ENCODE measurements around the gene RTKN2. TPM values are rescaled to one million over a fixed set of nuclear protein-coding genes. Genes with fewer than 3 reads are reported as not detected.

RTKN2 gene
- total RNA-seq, 6 donors from 2014 or later = 47.1 to 99.5 (median 60.0) TPM

DNA sequence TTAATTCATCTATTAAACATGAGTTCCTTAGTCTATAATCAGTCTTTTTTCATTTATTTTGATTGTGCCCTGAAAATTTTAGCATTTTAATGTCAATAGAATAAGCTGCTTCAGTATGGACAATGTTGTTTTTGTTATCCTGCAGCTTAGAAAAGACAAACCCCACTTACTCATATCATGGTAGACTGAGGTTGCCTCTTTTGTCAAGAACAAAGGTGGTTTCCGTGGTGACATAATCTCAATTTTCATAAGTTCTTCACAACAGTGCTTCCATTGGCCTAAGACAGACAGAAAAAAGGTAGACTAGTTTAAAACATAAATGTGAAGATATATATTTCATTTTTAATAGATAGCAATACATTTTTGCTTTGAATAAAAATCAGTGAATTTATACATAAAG lies 69.1 kb downstream of the RTKN2 start:
- no peak for ATAC-seq (ENCODE audit: low FRiP score in 2 of 2)
- no peak for DNase-seq
- TF ChIP-seq EP300 (IDR thresholded peaks at IDR 0.05) (no peak), POLR2AphosphoS5 (IDR thresholded peaks at IDR 0.05) (no peak), POLR2A (IDR thresholded peaks at IDR 0.05) (no peak)
- TF ChIP-seq, protein P1, sequence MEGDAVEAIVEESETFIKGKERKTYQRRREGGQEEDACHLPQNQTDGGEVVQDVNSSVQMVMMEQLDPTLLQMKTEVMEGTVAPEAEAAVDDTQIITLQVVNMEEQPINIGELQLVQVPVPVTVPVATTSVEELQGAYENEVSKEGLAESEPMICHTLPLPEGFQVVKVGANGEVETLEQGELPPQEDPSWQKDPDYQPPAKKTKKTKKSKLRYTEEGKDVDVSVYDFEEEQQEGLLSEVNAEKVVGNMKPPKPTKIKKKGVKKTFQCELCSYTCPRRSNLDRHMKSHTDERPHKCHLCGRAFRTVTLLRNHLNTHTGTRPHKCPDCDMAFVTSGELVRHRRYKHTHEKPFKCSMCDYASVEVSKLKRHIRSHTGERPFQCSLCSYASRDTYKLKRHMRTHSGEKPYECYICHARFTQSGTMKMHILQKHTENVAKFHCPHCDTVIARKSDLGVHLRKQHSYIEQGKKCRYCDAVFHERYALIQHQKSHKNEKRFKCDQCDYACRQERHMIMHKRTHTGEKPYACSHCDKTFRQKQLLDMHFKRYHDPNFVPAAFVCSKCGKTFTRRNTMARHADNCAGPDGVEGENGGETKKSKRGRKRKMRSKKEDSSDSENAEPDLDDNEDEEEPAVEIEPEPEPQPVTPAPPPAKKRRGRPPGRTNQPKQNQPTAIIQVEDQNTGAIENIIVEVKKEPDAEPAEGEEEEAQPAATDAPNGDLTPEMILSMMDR (IDR thresholded peaks at IDR 0.05) = no peak
- Histone ChIP-seq H3K27ac (no peak overlapping the region), H3K27me3 (no peaks in the 10 kb centered on the region), H3K9me3 (no peaks in the 10 kb centered on the region), H3K36me3 (no peaks in the 10 kb centered on the region), H3K4me1 (no peaks in the 10 kb centered on the region), H3K4me3 (no peak overlapping the region)
- WGBS, 2 donors = 91 to 93% methylated on average over 1 of the region's 1 CpG

DNA sequence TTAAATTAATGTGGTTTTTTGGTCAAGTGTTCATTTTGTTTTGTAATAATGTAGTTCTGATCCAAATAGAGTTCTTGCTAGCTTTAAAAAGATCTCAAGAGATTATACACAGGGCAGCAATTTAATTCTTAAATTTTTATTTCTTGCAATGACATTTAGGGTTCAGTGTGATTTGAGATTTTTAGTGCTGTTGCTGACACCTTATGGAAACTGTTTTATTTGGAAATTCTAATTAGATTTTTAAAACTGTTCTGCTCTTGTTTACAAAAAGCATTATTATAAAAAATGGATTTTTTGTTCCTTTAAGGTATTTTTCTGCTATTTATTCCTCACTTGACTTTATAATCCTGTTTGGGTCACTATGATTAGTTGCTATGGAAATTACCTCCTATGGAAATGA lies 72.1 kb downstream of the RTKN2 start:
- no peaks in the 10 kb centered on the region for H3K36me3 ChIP-seq
- no peak overlapping the region for H3K4me3 ChIP-seq
- ATAC-seq (ENCODE audit: low FRiP score in 2 of 2) (no peak), DNase-seq (no peak)
- H3K27me3 ChIP-seq = no peaks in the 10 kb centered on the region
- H3K9me3 ChIP-seq = no peaks in the 10 kb centered on the region
- no peaks in the 10 kb centered on the region for H3K4me1 ChIP-seq
- TF ChIP-seq EP300 (IDR thresholded peaks at IDR 0.05) (no peak), POLR2AphosphoS5 (IDR thresholded peaks at IDR 0.05) (no peak), POLR2A (IDR thresholded peaks at IDR 0.05) (no peak)
- TF ChIP-seq, protein P1 (IDR thresholded peaks at IDR 0.05) = no peak
- H3K27ac ChIP-seq = no peak overlapping the region

DNA sequence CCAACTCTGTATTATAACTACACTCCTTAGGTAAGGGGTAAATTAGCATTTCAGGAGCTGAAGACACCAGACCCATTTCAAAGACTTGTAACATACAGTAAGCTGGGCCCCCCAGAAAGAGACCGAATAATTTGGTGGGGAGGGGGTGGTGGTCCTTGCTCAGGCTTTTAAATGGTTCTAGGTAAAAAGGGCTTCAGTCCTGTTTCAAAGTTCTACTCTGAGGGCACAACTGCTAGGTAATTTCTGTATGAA lies 73.0 kb downstream of the RTKN2 start:
- TF ChIP-seq EP300 (IDR thresholded peaks at IDR 0.05) = no peak
- no peak for ATAC-seq (ENCODE audit: low FRiP score in 2 of 2)
- no peak for DNase-seq
- Histone ChIP-seq H3K27me3 (no peaks in the 10 kb centered on the region), H3K9me3 (no peaks in the 10 kb centered on the region), H3K4me1 (no peaks in the 10 kb centered on the region), H3K36me3 (no peaks in the 10 kb centered on the region), H3K27ac (no peak overlapping the region), H3K4me3 (no peak overlapping the region)
- WGBS, 2 donors = 88 to 95% methylated on average over 1 of the region's 1 CpG

DNA sequence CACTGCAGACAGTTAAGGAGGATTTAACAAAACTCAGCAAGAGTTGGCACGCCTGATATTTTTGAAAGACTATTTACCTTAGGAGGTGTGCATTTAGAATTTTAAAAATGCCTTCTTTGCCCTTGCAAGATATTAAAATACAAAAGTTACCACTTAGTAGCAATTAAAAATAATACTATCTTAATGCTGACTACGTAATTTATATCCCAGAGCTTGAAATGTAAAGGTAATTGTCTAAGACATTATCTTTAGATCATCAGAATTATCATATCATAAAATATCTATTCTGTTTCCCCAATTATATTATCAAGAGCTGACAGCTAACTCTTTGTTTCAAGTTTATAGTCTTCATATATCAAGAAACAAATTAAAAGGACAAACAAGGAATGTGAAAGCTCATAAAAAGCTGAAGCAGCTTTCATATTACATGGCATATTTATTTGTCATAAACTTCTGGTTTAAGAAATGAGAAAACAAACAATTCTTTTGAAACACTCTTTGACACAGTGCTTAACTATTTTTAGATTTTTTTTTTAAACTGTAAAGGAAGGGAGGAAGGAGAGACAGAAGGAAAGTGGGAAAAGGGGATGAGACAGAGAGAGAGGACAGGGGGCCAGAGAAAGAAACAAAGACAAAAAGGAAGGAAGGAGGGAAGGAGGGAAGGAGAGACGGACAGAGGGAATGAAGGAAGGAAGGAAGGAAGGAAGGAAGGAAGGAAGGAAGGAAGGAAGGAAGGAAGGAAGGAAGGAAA lies 73.5 kb downstream of the RTKN2 start:
- no peaks in the 10 kb centered on the region for H3K9me3 ChIP-seq
- DNase-seq = no peak
- H3K36me3 ChIP-seq = no peaks in the 10 kb centered on the region
- H3K27ac ChIP-seq = no peak overlapping the region
- 77 to 79% methylated on average over 3 of the region's 3 CpGs for WGBS, 2 donors
- no peak for ATAC-seq (ENCODE audit: low FRiP score in 2 of 2)
- no peaks in the 10 kb centered on the region for H3K4me1 ChIP-seq
- TF ChIP-seq EP300 (IDR thresholded peaks at IDR 0.05) (no peak), POLR2A (IDR thresholded peaks at IDR 0.05) (no peak), POLR2AphosphoS5 (IDR thresholded peaks at IDR 0.05) (no peak)
- TF ChIP-seq, protein P1 (IDR thresholded peaks at IDR 0.05) = no peak
- H3K4me3 ChIP-seq = no peak overlapping the region
- no peaks in the 10 kb centered on the region for H3K27me3 ChIP-seq

DNA sequence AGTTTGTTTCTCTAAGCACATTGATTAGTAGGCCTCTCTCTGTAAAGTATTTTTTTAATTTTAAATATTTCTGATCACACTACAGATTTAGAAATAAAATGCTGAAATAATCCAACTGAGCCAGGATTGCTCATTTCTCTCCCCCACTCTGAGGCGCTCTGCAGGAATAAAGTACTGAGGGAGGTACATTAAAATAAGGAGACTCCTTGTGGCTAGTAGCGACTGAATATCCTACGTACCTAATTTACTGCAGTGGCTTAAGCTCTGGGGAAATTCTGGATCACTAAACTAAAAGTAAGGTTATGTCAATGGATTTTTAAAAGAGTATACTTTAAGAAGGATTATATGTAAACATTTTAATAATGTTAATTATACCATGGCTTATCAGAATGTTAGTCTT lies 75.2 kb downstream of the RTKN2 start:
- Histone ChIP-seq H3K27ac (no peak overlapping the region), H3K4me1 (no peaks in the 10 kb centered on the region), H3K36me3 (no peaks in the 10 kb centered on the region), H3K4me3 (no peak overlapping the region), H3K27me3 (no peaks in the 10 kb centered on the region), H3K9me3 (no peaks in the 10 kb centered on the region)
- TF ChIP-seq, protein P1 (IDR thresholded peaks at IDR 0.05) = no peak
- TF ChIP-seq POLR2A (IDR thresholded peaks at IDR 0.05) (no peak), POLR2AphosphoS5 (IDR thresholded peaks at IDR 0.05) (no peak), EP300 (IDR thresholded peaks at IDR 0.05) (no peak)
- WGBS, 2 donors = 93 to 95% methylated on average over 3 of the region's 3 CpGs
- DNase-seq = no peak
- ATAC-seq (ENCODE audit: low FRiP score in 2 of 2) = no peak
